ENCODE measurements around the gene REV1.
A peak's percentile ranks its signal among the peaks of the same experiment; 100 is the strongest.

Gene REV1

GRCh38 chr2:99445065-99445464 lies 44.8 kb downstream of the REV1 start:
- DNase-seq, result no peak

- no peak for DNase-seq
Observed at GRCh38 chr2:99444222-99444621, 45.6 kb downstream of the REV1 start.

GRCh38 chr2:99442837-99443236 lies 47.0 kb downstream of the REV1 start:
- DNase-seq, result no peak

DNA sequence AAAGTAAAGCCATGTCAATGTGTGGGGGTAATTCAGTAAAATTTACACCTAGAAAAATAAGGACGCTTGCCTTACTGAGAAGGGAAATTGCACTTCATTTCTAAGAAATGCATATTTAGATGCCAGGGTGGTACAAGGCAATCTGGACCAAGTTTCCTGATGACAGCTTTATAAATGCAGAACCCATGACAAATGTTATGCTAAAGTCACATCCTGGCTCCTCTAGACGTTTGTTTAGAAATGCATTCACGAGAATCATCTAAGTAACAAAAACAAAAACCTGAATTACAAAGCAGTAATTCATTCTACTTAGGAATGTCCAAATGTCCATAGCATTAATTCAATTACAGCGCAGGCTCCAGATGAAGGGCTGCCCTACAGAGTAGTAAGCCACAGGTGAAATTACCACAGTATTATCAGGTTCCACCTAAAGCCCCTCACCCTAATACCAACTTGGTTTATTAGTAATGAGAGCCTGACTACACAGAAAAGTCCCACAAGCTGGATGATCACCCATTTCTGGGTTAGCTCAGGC lies 49.8 kb downstream of the REV1 start:
- DNase-seq, result no peak

DNA sequence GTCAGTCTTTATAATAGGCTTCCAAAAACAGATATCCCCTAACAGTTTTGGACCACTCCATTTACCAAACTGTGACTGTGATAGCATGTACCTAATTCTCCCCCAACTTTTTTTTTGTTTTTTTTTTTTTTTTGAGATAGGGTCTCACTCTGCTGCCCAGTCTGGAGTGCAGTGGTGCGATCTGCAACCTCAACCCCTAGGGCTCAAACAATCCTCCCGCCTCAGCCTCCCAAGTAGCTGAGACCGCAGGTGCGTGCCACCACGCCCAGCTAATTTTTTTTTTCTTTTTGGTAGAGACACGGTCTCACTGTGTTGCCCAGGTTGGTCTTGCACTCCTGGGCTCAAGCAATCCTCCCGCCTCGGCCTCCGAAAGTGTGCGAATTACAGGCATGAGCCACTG lies 52.9 kb downstream of the REV1 start:
- DNase-seq, result no peak

GRCh38 chr2:99433340-99433739 lies 56.5 kb downstream of the REV1 start:
- no peak for DNase-seq

DNA sequence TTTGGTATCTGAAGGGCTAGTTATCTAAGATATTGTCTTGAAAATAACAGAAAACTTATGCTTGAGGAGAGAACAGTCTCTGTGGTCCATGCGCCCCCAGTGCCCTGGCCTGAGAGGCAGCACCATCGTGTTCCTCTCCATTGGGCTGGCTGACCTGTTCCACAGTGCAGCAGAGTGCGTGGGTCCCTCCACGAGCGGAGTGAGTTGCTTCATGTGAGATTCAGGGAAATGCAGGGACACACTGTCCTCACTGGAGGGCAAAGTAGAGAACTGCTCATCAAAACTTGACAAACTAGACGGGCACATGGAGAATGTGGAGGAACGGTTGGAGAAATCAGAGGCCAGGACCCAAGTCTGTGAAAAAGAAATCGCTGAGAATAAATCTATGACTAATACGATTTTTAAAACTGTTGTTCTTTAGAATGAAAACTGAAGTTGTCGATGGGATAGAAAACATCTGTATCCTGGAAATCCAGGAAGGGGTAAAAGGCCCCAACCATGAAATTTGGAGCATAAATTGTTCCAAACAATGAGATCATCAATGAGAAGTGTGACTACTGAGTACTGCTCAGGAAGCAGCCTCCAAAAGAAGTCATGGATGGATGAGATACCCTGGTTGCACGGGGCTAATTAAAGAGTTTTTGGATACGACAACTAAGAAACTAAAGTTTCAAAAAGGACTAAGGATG lies 58.1 kb downstream of the REV1 start:
- no peak for DNase-seq

- no peak for DNase-seq
Observed at GRCh38 chr2:99430614-99431291, 59.1 kb downstream of the REV1 start.

DNA sequence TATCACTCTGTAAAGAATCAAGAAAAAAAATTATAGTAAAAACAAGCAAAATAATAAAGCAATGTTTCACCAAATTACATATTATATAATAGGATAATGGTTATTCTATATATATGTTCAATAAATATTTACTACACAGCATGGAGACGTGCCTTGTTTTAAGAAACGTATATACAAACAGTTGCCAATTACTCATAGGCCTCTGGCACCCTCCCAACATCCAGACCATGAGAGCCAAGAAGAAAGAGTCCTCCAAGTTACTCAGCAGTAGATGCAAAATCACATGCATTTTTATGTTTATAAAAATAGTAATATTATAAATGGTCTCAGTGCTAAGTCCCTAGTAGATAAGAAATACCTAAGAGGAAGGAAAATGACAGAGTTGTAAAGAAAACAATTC lies 64.8 kb downstream of the REV1 start:
- no peak for DNase-seq

DNA sequence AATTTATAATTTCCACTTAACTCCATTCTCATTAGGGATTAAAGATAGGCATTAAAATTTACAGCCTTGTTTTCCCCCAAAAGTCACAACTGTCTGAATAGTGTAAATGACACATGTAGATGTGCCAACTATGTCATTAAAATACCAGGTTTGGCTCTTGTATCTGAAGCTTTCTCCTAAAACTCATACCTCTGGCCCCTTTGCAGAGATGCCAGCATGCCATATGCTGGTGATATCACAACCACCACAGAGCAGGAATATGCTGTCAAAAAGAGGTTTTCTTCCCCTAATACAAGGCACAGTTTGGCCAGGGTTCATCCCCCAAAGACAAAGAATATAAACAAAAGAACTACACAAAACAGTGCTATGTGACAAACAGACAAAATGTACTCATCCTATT lies 65.4 kb downstream of the REV1 start:
- DNase-seq, result no peak

DNA sequence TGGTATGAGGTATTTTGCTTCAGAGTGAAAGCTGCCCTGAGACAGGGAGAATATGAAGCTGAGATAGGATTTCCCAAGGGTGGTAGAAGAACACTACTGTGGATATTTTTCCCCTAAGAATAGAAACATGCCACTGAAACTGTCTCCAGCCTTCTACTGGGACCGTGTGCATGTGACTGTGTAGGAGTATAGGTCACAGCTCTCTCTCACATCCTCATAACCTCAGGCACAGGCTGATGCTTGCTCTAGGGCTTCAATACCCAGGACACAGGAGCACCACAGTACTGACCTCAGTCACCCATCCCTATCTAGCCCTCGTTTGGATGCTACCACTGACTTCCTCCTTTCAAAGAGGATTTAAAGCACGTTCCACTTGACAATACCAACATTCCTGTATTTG lies 67.2 kb downstream of the REV1 start:
- DNase-seq, result no peak

GRCh38 chr2:99421469-99421868 lies 68.3 kb downstream of the REV1 start:
- DNase-seq, result no peak

DNA sequence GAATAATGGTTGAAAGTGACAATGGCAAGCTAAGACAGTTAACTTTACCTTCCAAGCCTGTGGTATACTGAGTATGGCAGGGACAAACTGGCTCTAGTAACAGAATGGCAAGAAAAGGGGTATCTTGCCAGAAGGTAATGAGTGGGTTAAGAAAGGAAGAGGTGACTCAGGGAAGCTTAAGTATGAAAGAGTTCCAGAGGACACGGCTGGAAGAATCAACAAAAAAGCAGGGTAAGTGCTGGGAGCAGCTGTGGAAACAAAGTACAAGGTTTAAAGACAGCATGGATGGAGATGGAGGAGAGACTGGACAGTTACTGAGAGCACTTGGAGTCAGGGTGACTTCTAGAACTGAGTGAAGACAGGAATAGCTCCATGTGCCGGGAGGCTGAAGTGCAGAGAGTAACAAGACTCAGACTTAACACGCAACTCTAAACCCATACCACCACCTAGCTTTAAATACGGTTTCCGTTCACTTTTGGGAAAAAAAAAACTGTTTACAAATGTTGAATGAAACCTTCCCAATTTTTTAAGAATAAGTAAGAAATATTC lies 69.0 kb downstream of the REV1 start:
- DNase-seq, result no peak

- no peak for DNase-seq
Observed at GRCh38 chr2:99420031-99420430, 69.8 kb downstream of the REV1 start.

DNA sequence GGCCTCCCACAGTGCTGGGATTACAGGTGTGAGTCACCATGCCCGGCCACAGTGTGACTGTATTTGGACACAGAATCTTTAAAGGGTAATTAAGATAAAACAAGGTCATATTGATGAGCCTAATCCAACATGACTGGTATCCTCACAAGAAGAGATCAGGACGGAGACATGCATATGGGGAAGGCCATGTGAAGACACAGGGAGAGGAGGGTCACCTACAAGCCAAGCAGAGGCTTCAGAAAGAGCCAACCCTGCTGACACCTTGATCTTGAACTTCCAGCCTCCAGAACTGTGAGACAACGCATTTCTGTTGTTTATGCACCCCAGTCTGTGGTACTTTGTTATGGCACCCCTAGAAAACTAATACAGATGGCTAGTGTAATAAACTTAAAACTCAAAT lies 72.4 kb downstream of the REV1 start:
- DNase-seq, result no peak

DNA sequence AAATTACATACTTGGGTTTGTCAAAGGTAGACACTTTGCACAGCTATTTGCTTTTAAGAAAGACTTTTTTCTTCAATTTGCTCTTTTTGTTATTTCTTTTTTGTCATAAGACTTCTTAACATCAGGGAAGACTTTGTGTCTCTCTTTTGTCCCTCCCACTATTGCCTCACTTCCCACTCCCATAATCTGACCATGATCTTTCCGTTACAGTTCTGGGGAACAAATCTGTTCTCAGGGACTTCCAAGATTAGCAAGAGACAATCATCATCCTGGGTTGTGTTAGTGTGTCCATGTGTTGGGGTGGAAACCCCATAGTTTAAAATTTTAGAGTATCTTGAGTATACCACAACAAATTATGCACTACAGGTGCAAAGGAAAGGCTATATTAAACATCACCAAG lies 75.3 kb downstream of the REV1 start:
- DNase-seq, result no peak

GRCh38 chr2:99410276-99410675 lies 79.5 kb downstream of the REV1 start:
- no peak for DNase-seq

DNA sequence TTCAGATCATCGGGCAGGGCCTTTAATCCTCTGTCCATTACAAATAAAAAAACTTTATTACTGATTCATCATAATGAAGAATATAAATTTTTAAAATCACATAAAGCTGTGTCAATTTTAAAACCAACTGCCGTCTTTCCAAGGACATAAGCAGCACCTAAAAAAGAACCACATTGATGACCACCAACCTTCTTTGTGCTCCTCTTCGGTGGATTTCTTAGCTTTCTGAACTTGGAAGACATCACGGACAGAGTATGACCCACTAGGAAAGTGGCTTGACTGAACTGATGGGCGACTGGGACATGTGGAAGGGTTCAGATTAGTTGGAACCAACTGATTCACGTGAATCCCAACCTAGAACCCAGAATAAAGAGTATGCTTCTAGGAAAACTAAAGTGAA lies 83.7 kb downstream of the REV1 start:
- DNase-seq, result no peak

DNA sequence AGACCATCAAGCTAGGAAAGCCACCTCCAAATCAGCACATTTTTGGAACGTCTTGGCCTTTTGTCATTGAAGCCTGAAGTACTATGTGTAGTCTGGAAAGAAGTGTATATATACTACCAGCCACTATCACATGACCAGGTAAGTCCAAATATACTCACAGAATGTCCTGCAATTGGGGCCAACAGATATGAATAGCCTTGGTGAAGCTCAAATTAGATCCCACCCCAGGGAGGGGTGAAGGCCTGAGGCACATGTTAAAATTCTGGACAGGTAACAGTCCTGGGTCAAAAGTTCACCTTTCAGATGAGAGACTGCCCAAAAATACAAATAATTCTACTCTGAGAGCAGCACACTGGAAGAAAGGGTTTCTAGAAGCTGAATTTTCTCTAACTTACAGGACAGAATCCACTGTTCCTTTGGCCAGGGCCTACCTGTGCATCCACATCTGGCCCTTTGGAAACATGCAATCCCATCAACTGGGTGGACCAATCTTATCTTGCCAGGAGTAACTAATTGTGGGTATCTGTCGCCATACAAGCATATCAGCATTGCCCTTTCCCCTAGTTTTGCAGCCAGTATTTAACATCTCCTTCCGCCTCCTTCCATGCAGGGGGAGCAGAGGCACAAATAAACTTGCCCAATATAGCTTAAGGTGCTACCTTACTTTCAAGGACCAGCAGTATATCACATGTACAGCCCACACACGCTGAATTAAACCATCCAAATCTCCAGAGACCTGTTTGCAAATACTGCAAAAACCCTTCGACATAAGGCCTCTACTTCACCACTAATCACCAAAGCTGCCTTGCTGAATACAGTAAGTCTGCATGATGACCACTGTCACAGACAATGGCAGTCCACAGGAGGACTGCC lies 84.8 kb downstream of the REV1 start:
- DNase-seq, result peak in 1 of 2 experiments; percentile 3

DNA sequence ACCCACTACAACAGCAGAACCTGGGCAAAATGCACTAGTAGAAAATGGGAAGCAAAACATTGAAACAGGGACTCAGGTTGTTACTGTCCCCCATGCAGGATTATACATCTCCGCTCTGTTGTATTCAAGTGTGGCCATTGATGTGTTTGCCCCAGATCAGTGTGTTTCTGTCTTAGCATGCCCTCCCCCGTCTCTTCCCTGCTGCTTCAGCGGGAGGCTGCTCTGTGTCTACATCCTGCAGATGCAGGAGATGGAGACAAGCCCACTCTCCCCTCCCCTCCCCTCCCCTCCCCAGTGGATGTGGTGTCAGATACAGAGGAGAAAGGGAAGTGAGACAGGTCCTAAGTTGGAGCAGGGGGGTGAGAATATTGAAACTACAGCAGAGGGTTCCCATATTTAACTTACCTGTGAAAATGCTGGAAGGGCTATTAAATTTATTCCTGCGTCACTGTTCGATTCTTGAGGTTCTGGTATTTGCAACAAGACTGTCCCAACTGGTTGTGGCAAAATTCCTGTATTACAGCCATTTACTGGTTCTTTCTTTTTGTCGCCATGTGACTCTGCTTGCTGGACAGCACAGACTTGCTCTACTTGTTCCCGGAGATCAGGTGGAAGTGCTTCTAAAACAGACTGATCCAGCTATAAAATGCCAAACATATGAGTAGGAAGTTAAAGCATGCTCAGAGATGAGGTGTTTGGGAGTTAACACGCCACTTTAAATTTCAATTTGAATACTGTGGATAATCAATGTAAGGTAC lies 85.6 kb downstream of the REV1 start:
- DNase-seq, result no peak

GRCh38 chr2:99403524-99403923 lies 86.3 kb downstream of the REV1 start:
- DNase-seq, result no peak

DNA sequence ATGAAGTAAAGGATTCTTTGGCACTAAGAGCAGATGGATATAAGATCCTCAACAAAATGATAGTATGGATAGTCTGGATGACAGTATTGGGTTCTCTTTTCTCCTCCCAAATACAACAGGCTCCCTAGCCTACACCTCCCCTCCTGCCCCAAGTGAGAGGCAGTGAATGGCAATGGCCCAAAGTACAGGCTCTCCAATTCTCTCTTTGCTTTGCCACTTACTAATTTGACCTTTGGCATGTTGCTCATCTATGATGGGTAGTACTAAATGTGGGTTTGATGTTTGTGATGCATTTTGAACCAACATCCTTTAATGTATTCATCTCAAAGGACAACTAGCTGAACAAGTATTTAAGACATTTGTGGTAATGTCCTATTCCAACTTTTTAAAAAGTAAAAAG lies 86.7 kb downstream of the REV1 start:
- DNase-seq, result no peak

- no peak for DNase-seq
Observed at GRCh38 chr2:99401841-99402240, 88.0 kb downstream of the REV1 start.

Data from NCI-H524 (cell line).